ENCODE measurements around the gene RANBP17.

- TF ChIP-seq CTCF (IDR thresholded peaks at IDR 0.05) = no peak
- TF ChIP-seq EZH2 (IDR thresholded peaks at IDR 0.05; ENCODE audit: borderline replicate concordance, insufficient read depth, low read depth, low read length, poor library complexity, severe bottlenecking) = no peak
Measured at GRCh38 chr5:170974461-170974860, 112.6 kb downstream of the RANBP17 start.
